Uterus (tissue), 4 donors: ENCODE measurements around the gene PIP4K2A. TPM values are rescaled to one million over a fixed set of nuclear protein-coding genes. Genes with fewer than 3 reads are reported as not detected.

Source experiments
- DNase-seq, 2 donors: peaks; one replicate each; pipeline ENCODE4 v3.0.0-alpha.2; 2019 to 2020
- H3K27ac ChIP-seq, 2 donors: fragments of 200-600 bp; sonication (generic); 1 replicate in 1 of 2; 2 replicates in 1 of 2; pipeline ENCODE4 v1.5.1; 2016 to 2018
- H3K27me3 ChIP-seq, 2 donors: fragments of 200-600 bp; sonication (generic); one replicate each; pipeline ENCODE4 v1.5.1; 2018 to 2019; ENCODE audit warnings: control low read depth in 1 of 2
- H3K36me3 ChIP-seq, 2 donors: fragments of 200-600 bp; sonication (generic); one replicate each; pipeline ENCODE4 v1.5.1; 2019; ENCODE audit warnings: control low read depth in 1 of 2
- H3K4me1 ChIP-seq, 2 donors: fragments of 200-600 bp; sonication (generic); one replicate each; pipeline ENCODE4 v1.5.1; 2018 to 2019; ENCODE audit warnings: control low read depth in 1 of 2
- H3K4me3 ChIP-seq, 2 donors: fragments of 200-600 bp; sonication (generic); 1 replicate in 1 of 2; 2 replicates in 1 of 2; pipeline ENCODE4 v1.5.1; 2018 to 2019; ENCODE audit warnings: mild to moderate bottlenecking in 1 of 2
- H3K9me3 ChIP-seq, 2 donors: fragments of 200-600 bp; sonication (generic); one replicate each; pipeline ENCODE4 v1.5.1; 2019; ENCODE audit warnings: control low read depth in 1 of 2
- CTCF ChIP-seq, 4 experiments: fragments of 200-600 bp in 2 of 4; fragments of 450-650 bp in 2 of 4; sonication (generic) in 2 of 4; IDR thresholded peaks; one replicate each; pipeline ENCODE4 v1.5.1; 2016 to 2019; ENCODE audit warnings: antibody characterized with exemption in 4 of 4, mild to moderate bottlenecking in 2 of 4, moderate library complexity in 1 of 4
- POLR2A ChIP-seq, 2 donors: fragments of 450-650 bp; IDR thresholded peaks; one replicate each; pipeline ENCODE4 v1.6.1; 2016; ENCODE audit warnings: antibody characterized with exemption in 2 of 2, mild to moderate bottlenecking in 1 of 2, moderate library complexity in 1 of 2
- intact Hi-C: fragments of 100-400 bp; cut with DNase I; formaldehyde crosslinking; loops from one replicate; pipeline ENCODE4 v1.15.1; 2023; ENCODE audit warnings: low total_unique reads
- total RNA-seq, 4 donors: library from RNA; depleted of rRNA in 3 of 4; stranded (reverse); fragments of >200 nt in 3 of 4; gene quantifications; one replicate each; pipeline versions ENCODE4 v1.1.0 to v1.2.4, GENCODE V29; 2014 to 2023
- donor health status: DM: yes; HTN: yes; CAD: no.

Gene PIP4K2A
- total RNA-seq, 4 donors from 2014 or later, result 17.4 to 42.4 (median 22.0) TPM

DNA sequence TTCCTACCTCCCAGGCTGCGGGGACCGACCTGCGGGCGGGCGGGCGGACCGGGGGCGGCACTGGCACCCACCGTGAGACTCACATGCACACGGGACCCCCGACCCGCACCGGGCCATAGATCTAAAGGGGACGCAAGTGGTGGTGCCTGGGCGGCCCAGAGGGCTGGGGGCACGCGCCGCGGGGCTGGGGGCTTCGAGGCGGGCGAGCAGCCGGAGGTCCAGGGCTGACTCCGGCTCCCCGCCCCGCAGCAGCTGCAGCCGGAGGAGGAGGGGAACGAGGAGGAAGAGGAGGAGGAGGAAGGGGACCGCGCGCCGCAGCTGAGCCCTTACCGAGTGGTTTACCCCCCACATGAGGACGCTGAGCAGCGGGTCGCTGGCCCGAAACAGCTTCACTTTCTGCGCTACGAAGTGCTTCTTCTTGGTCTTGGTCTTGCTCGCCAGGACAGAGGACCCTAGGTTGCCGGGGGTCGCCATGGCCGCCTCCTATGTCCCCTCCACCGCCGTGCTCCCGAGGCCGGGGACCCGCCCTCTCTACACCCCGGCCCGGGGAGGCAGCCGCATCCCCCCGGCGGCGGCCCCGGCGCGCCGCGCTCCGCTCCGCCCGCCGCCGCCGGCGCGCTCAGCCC lies 412 bp downstream of the PIP4K2A start:
- intact Hi-C loops, result no loop called here
- Histone ChIP-seq H3K9me3 (no peaks in the 10 kb centered on the region), H3K36me3 (no peaks in the 10 kb centered on the region), H3K4me1 (peaks cover 0 to 13% of the 10 kb centered on the region in 2 donors), H3K4me3 (peak overlapping the region; percentile 71 to 78), H3K27ac (peak overlapping the region; percentile 69 to 83), H3K27me3 (no peaks in the 10 kb centered on the region)
- TF ChIP-seq CTCF (IDR thresholded peaks at IDR 0.05), result no peak
- no peak for TF ChIP-seq POLR2A (IDR thresholded peaks at IDR 0.05)
- no peak for DNase-seq

- no peak for TF ChIP-seq CTCF (IDR thresholded peaks at IDR 0.05)
- no peak for TF ChIP-seq POLR2A (IDR thresholded peaks at IDR 0.05)
- peak overlapping the region; percentile 69 to 83 for H3K27ac ChIP-seq
- H3K36me3 ChIP-seq, result no peaks in the 10 kb centered on the region
- peak overlapping the region; percentile 71 to 78 for H3K4me3 ChIP-seq
- H3K4me1 ChIP-seq, result peaks cover 0 to 13% of the 10 kb centered on the region in 2 donors
- no peaks in the 10 kb centered on the region for H3K27me3 ChIP-seq
- intact Hi-C loops, result no loop called here
- no peaks in the 10 kb centered on the region for H3K9me3 ChIP-seq
- DNase-seq, result peak; percentile 21 to 24
Measured at GRCh38 chr10:22712956-22713852, 1.2 kb downstream of the PIP4K2A start.

- H3K4me1 ChIP-seq, result peaks cover 0 to 13% of the 10 kb centered on the region in 2 donors
- no peak for TF ChIP-seq CTCF (IDR thresholded peaks at IDR 0.05)
- TF ChIP-seq POLR2A (IDR thresholded peaks at IDR 0.05), result no peak
- H3K27me3 ChIP-seq, result no peaks in the 10 kb centered on the region
- H3K27ac ChIP-seq, result peak overlapping the region in 1 of 2 donors; percentile 83
- peak overlapping the region; percentile 71 to 78 for H3K4me3 ChIP-seq
- intact Hi-C loops, result no loop called here
- H3K36me3 ChIP-seq, result no peaks in the 10 kb centered on the region
- DNase-seq, result no peak
- no peaks in the 10 kb centered on the region for H3K9me3 ChIP-seq
Measured at GRCh38 chr10:22712211-22712955, 2.0 kb downstream of the PIP4K2A start.

- Histone ChIP-seq H3K27me3 (no peaks in the 10 kb centered on the region), H3K4me3 (no peak overlapping the region), H3K4me1 (peaks cover 0 to 13% of the 10 kb centered on the region in 2 donors), H3K27ac (no peak overlapping the region), H3K36me3 (no peaks in the 10 kb centered on the region), H3K9me3 (no peaks in the 10 kb centered on the region)
- TF ChIP-seq POLR2A (IDR thresholded peaks at IDR 0.05) (no peak), CTCF (IDR thresholded peaks at IDR 0.05) (no peak)
- no peak for DNase-seq
- intact Hi-C loops, result no loop called here
Measured at GRCh38 chr10:22711373-22711772, 3.0 kb downstream of the PIP4K2A start.
